Adrenal gland (tissue), 5 donors: ENCODE data around the gene SRA1.

Source experiments
- POLR2A ChIP-seq, 2 donors: fragments of 450-650 bp; IDR thresholded peaks; one replicate each; pipeline ENCODE4 v1.6.1; 2017; ENCODE audit warnings: antibody characterized with exemption in 2 of 2, mild to moderate bottlenecking in 2 of 2, moderate library complexity in 1 of 2
- TF ChIP-seq, protein P1 (sequence below), 6 experiments: fragments of 450-650 bp in 4 of 6; fragments of 200-600 bp in 2 of 6; sonication (generic) in 1 of 6; IDR thresholded peaks; 1 replicate in 5 of 6; 2 replicates in 1 of 6; pipeline versions ENCODE4 v1.5.1 to v1.8.0; 2016 to 2021; ENCODE audit warnings: antibody characterized with exemption in 6 of 6, mild to moderate bottlenecking in 2 of 6, moderate library complexity in 1 of 6
- donor health status: DM: no; HTN: no; CAD: no.

DNA sequence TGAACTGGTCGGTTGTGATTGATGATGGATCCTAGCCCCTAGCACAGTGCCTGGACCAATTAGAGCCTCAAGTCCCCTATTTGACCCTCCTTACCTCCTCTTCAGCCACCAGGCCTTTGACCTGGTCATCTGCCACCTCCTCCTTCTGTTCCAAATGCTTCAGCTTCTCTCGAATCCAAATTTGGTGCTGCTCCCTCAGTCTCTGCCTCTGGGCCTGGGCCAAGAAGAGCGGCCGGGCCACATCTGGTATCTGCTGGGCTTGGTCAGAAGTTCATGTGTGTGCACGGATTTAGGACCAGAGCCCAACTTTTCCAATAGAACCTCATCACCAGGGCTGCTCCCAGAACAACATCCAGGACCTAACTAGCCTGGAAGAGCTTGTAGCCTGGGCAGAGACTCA lies 13.8 kb upstream of the SRA1 start:
- TF ChIP-seq, protein P1, sequence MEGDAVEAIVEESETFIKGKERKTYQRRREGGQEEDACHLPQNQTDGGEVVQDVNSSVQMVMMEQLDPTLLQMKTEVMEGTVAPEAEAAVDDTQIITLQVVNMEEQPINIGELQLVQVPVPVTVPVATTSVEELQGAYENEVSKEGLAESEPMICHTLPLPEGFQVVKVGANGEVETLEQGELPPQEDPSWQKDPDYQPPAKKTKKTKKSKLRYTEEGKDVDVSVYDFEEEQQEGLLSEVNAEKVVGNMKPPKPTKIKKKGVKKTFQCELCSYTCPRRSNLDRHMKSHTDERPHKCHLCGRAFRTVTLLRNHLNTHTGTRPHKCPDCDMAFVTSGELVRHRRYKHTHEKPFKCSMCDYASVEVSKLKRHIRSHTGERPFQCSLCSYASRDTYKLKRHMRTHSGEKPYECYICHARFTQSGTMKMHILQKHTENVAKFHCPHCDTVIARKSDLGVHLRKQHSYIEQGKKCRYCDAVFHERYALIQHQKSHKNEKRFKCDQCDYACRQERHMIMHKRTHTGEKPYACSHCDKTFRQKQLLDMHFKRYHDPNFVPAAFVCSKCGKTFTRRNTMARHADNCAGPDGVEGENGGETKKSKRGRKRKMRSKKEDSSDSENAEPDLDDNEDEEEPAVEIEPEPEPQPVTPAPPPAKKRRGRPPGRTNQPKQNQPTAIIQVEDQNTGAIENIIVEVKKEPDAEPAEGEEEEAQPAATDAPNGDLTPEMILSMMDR (IDR thresholded peaks at IDR 0.05): no peak
- TF ChIP-seq POLR2A (IDR thresholded peaks at IDR 0.05): no peak
